Gastrocnemius medialis (tissue), 4 donors: ENCODE data around the gene GHRH. TPM values are rescaled to one million over a fixed set of nuclear protein-coding genes. Genes with fewer than 3 reads are reported as not detected.

ENCODE experiments used
- ATAC-seq, 2 donors: fragments of 150-250 bp; one replicate each; pipeline ENCODE4 v1.9.1; 2016
- DNase-seq, 2 donors: peaks; one replicate each; pipeline ENCODE4 v3.0.0-alpha.2; 2019
- H3K27ac ChIP-seq, 4 donors: fragments of 200-600 bp; sonication (generic); 1 replicate in 1 of 4; 2 replicates in 3 of 4; pipeline ENCODE4 v1.5.1; 2016 to 2018; ENCODE audit warnings: mild to moderate bottlenecking in 2 of 4, moderate library complexity in 1 of 4
- H3K27me3 ChIP-seq, 3 donors: fragments of 200-600 bp; sonication (generic) in 2 of 3; 1 replicate in 1 of 3; 2 replicates in 2 of 3; pipeline versions ENCODE4 v1.5.1 to v1.6.0; 2016 to 2019; ENCODE audit warnings: mild to moderate bottlenecking in 1 of 3, moderate library complexity in 1 of 3
- H3K36me3 ChIP-seq, 2 donors: fragments of 200-600 bp; sonication (generic) in 1 of 2; one replicate each; pipeline ENCODE4 v1.5.1; 2017 to 2018
- H3K4me1 ChIP-seq, 2 donors: fragments of 200-600 bp; sonication (generic) in 1 of 2; one replicate each; pipeline ENCODE4 v1.5.1; 2016 to 2017; ENCODE audit warnings: mild to moderate bottlenecking in 2 of 2
- H3K4me3 ChIP-seq, 4 donors: fragments of 200-600 bp; sonication (generic) in 3 of 4; 1 replicate in 1 of 4; 2 replicates in 3 of 4; pipeline ENCODE4 v1.5.1; 2016 to 2019; ENCODE audit warnings: mild to moderate bottlenecking in 2 of 4
- H3K9me3 ChIP-seq, 3 donors: fragments of 200-600 bp; sonication (generic) in 2 of 3; 1 replicate in 1 of 3; 2 replicates in 2 of 3; pipeline ENCODE4 v1.5.1; 2016 to 2019
- POLR2A ChIP-seq, 2 donors: fragments of 450-650 bp; IDR thresholded peaks; one replicate each; pipeline ENCODE4 v1.6.1; 2017; ENCODE audit warnings: antibody characterized with exemption in 2 of 2, mild to moderate bottlenecking in 2 of 2, moderate library complexity in 2 of 2
- in situ Hi-C, 4 donors: fragments of 200-750 bp; cut with MboI; loops; one replicate each; pipeline versions ENCODE4 v1.15.0 to v1.8.0; 2017; ENCODE audit warnings: low sequenced_read_pairs in 4 of 4
- intact Hi-C: fragments of 100-400 bp; cut with DNase I; formaldehyde crosslinking; loops from one replicate; pipeline ENCODE4 v1.15.1; 2023; ENCODE audit warnings: low total_unique reads
- total RNA-seq, 4 donors: library from RNA; depleted of rRNA; stranded (reverse); fragments of >200 nt; gene quantifications; one replicate each; pipeline versions ENCODE4 v1.1.0 to v1.2.3, GENCODE V29; 2016
- TF ChIP-seq, protein P1 (sequence below), 5 experiments: fragments of 450-650 bp in 3 of 5; fragments of 200-600 bp in 2 of 5; sonication (generic) in 2 of 5; IDR thresholded peaks in 4 of 5; conservative IDR thresholded peaks in 1 of 5; 1 replicate in 4 of 5; 2 replicates in 1 of 5; pipeline ENCODE4 v1.5.1; 2016 to 2019; ENCODE audit warnings: antibody characterized with exemption in 5 of 5, mild to moderate bottlenecking in 3 of 5, moderate library complexity in 3 of 5

GHRH gene
- total RNA-seq, 4 donors from 2014 or later, result not detected

DNA sequence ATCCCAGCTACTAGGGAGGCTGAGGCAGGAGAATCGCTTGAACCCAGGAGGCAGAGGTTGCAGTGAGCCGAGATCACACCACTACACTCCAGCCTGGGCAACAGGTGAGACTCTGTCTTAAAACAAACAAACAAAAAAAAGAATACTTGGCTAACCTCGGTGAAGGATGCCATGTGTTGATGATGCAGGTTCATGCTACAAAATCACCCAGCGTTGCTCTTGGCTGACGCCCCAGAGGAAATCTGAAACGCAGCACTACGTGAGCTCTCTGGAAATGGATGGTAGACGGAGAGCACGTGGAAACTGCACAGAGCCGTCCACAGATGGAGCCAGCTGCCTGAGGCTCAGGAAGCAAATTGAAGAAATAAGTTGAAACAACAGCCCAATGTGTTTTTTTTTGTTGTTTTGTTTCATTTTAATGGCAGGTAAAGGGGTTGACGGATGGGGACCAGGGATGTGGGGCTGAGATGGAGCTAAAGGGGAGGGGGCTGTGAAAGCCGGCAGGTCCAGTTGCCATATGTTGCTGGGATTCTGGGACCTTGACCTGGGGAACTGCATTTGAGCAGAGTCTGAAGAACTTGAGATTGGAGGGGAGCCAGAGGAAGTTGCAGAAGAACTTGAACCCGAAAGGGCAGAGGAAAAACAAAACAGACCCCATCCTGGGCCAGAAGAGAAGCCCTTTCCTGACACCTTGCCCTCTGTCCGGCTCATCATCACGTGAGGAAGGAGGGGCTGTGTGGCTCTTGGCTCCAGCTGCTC lies 15.1 kb upstream of the GHRH start:
- ATAC-seq, result peak; percentile 98 to 99
- Histone ChIP-seq H3K4me1 (peaks cover 8 to 13% of the 10 kb centered on the region in 2 donors), H3K9me3 (no peaks in the 10 kb centered on the region), H3K27me3 (no peaks in the 10 kb centered on the region), H3K36me3 (no peaks in the 10 kb centered on the region), H3K27ac (peak overlapping the region; percentile 71 to 77 (median 76)), H3K4me3 (no peak overlapping the region)
- peak; percentile 63 to 79 for DNase-seq
- intact Hi-C loops (loop anchor here (1.0 to 2.0 kb wide), 2 partner anchors 108 to 250 kb away; partner anchors contain the start of gene BLCAP), in situ Hi-C loops (loop anchor here in 2 of 4 donors (10.0 kb wide), 1 partner anchor 108 kb away; no protein-coding TSS in a partner anchor)
- TF ChIP-seq, protein P1, sequence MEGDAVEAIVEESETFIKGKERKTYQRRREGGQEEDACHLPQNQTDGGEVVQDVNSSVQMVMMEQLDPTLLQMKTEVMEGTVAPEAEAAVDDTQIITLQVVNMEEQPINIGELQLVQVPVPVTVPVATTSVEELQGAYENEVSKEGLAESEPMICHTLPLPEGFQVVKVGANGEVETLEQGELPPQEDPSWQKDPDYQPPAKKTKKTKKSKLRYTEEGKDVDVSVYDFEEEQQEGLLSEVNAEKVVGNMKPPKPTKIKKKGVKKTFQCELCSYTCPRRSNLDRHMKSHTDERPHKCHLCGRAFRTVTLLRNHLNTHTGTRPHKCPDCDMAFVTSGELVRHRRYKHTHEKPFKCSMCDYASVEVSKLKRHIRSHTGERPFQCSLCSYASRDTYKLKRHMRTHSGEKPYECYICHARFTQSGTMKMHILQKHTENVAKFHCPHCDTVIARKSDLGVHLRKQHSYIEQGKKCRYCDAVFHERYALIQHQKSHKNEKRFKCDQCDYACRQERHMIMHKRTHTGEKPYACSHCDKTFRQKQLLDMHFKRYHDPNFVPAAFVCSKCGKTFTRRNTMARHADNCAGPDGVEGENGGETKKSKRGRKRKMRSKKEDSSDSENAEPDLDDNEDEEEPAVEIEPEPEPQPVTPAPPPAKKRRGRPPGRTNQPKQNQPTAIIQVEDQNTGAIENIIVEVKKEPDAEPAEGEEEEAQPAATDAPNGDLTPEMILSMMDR (IDR thresholded peaks at IDR 0.05 in 4 of 5, conservative IDR thresholded peaks at IDR 0.05 in 1 of 5), result peak in 1 of 5 experiments; percentile 17
- TF ChIP-seq POLR2A (IDR thresholded peaks at IDR 0.05), result no peak

DNA sequence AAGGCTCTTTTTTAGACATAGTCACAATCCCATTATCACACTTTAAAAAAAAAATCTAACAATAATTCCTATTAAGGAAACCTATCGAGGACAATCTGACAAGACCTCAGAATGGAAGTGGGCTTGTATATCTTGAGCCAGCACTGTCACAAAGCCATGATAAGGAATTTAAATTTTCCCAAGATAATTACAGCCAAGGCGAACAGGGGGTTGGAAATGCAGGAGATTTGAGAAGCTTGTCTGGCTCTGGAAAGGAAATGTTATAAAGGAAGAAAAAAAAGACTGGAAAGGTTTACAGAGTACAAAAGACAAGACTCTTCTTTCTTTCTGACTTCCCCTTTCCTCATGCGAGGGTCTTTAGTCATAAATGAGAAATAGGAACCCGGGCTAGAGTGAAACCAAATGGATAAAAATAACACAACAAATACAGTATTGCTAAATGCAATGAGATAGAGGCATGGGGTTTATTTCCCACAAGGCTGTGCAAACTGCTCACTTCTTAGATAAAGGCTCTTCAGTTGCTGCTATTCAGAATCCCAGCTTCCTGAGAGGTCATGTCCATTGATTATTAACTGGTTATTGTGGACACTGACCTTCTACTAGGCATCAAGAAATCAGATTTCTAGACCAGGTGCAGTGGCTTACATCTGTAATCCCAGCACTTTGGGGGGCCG lies 13.4 kb upstream of the GHRH start:
- no peak for TF ChIP-seq POLR2A (IDR thresholded peaks at IDR 0.05)
- TF ChIP-seq, protein P1 (IDR thresholded peaks at IDR 0.05 in 4 of 5, conservative IDR thresholded peaks at IDR 0.05 in 1 of 5), result no peak
- intact Hi-C loops (no loop called here), in situ Hi-C loops (loop anchor here (5.0 to 10.0 kb wide), 4 partner anchors 107 to 257 kb away; no protein-coding TSS in a partner anchor)
- no peak for ATAC-seq
- H3K4me1 ChIP-seq, result peaks cover 8 to 11% of the 10 kb centered on the region in 2 donors
- H3K27ac ChIP-seq, result no peak overlapping the region
- H3K36me3 ChIP-seq, result no peaks in the 10 kb centered on the region
- H3K27me3 ChIP-seq, result no peaks in the 10 kb centered on the region
- no peak for DNase-seq
- H3K9me3 ChIP-seq, result no peaks in the 10 kb centered on the region
- H3K4me3 ChIP-seq, result no peak overlapping the region

DNA sequence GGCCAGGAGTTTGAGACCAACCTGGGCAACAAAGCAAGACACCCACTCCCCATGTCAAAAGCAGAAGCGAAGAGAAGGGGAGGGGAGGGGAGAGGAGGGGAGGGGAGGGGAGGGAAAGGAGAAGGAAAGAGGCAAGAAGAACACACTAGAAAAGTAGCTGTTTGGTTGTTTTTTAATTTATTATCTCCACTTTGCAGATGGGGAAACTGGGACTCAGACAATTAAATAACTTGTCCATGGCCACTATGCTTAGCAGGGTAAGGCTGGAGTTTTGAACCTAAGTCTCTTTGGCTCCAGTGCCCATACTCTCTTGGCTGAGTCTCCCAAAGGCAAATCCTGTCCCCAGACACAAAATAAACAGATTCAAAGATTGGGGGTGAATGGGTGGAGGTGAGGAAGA lies 12.4 kb upstream of the GHRH start:
- Histone ChIP-seq H3K27me3 (no peaks in the 10 kb centered on the region), H3K36me3 (no peaks in the 10 kb centered on the region), H3K4me1 (peaks cover 8 to 10% of the 10 kb centered on the region in 2 donors), H3K4me3 (no peak overlapping the region), H3K9me3 (no peaks in the 10 kb centered on the region), H3K27ac (no peak overlapping the region)
- in situ Hi-C loops (loop anchor here (5.0 to 10.0 kb wide), 4 partner anchors 108 to 258 kb away; no protein-coding TSS in a partner anchor), intact Hi-C loops (no loop called here)
- no peak for TF ChIP-seq POLR2A (IDR thresholded peaks at IDR 0.05)
- TF ChIP-seq, protein P1 (IDR thresholded peaks at IDR 0.05 in 4 of 5, conservative IDR thresholded peaks at IDR 0.05 in 1 of 5), result no peak
- ATAC-seq (no peak), DNase-seq (no peak)

- DNase-seq, result no peak
- Histone ChIP-seq H3K4me1 (no peaks in the 10 kb centered on the region), H3K27ac (no peak overlapping the region), H3K4me3 (no peak overlapping the region), H3K27me3 (no peaks in the 10 kb centered on the region), H3K9me3 (no peaks in the 10 kb centered on the region), H3K36me3 (no peaks in the 10 kb centered on the region)
- TF ChIP-seq, protein P1 (IDR thresholded peaks at IDR 0.05 in 4 of 5, conservative IDR thresholded peaks at IDR 0.05 in 1 of 5), result no peak
- TF ChIP-seq POLR2A (IDR thresholded peaks at IDR 0.05), result no peak
- in situ Hi-C loops, result loop anchor here (5.0 to 10.0 kb wide), 4 partner anchors 111 to 261 kb away; no protein-coding TSS in a partner anchor
- intact Hi-C loops, result no loop called here
- no peak for ATAC-seq
Observed at GRCh38 chr20:37271421-37271768, 9.8 kb upstream of the GHRH start.
